Measurements from ENCODE around the gene GPR63.

The GPR63 gene

GRCh38 chr6:96794980-96795379 is 42.3 kb downstream of the GPR63 start:
- ChIA-PET CTCF (interaction anchor here (0.9 to 2.0 kb wide), 5 partner anchors 10 to 45 kb away, joined by 3 to 9 read pairs (median 3); no protein-coding TSS in a partner anchor), POLR2A (no interaction called here)

DNA sequence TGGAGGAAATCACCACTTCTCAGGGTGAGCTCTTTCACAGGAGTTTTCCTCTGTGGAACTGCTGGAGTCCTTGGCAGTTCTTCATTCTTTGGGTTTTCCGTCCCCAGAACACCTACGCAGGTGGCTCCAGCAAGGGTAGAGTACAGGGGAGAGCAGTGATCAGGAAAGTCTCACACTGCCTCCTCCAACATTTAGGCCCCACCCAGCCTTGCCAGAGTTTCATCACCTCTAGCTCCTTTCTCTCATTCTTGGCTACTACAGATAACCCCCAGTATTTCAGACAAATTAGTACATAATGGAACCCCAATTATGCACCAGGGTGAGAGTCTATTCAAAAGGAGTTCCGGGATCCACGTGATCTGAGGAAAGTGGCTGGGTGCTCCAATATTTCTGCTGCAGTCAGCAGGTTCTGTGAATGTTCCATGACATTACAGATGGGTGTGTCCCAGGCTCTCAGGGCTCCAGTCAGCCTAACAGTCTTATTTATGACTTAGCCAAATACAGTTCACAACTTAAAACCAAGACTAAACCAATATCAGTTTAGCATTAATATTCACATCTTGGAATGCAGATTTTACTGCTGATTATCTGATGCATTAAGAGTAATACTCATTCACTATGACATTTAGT is 44.6 kb downstream of the GPR63 start:
- ChIA-PET CTCF (interaction anchor here (1.0 kb wide), 1 partner anchor 20 kb away, joined by 3 read pairs; no protein-coding TSS in a partner anchor), POLR2A (no interaction called here)
- no peak for DNase-seq (ENCODE audit: extremely low spot score)
- no peak for TF ChIP-seq CTCF (IDR thresholded peaks at IDR 0.05; ENCODE audit: control extremely low read depth, extremely low read depth, low read depth, missing control alignments)

More at GRCh38 chr6:96794980-96795379, 42.3 kb downstream of the GPR63 start:
- no peak for TF ChIP-seq CTCF (IDR thresholded peaks at IDR 0.05; ENCODE audit: control extremely low read depth, extremely low read depth, low read depth, missing control alignments)
- DNase-seq (ENCODE audit: extremely low spot score): no peak

DNA sequence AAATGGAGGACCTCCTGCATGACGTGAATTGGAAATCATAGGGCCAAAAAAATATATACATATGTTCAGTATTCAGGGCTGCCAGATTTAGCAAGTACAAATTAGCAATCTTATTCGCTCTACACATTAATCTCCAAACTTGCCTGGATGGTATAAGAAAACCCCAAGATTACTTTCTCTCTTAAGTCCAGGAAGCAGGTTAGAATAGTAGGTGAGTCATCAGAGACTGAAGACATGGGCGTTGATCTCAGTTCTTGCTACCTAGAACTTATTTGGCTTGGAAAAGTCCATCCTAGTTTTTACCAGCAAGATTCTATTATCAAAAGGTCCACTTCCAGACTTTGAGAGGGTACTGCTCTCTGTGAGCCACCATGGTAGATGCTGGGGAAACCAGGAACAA is 47.4 kb downstream of the GPR63 start:
- DNase-seq (ENCODE audit: extremely low spot score): no peak

GRCh38 chr6:96787846-96788580 is 49.3 kb downstream of the GPR63 start:
- CTCF ChIA-PET: no interaction called here
- no peak for DNase-seq (ENCODE audit: extremely low spot score)
- POLR2A ChIA-PET: no interaction called here
- TF ChIP-seq CTCF (IDR thresholded peaks at IDR 0.05; ENCODE audit: control extremely low read depth, extremely low read depth, low read depth, missing control alignments): no peak

More for the DNA sequence above, 47.4 kb downstream of the GPR63 start:
- CTCF ChIA-PET: interaction anchor here (1.2 kb wide), 1 partner anchor 12 kb away, joined by 4 read pairs; no protein-coding TSS in a partner anchor
- no peak for TF ChIP-seq CTCF (IDR thresholded peaks at IDR 0.05; ENCODE audit: control extremely low read depth, extremely low read depth, low read depth, missing control alignments)
- POLR2A ChIA-PET: no interaction called here

DNA sequence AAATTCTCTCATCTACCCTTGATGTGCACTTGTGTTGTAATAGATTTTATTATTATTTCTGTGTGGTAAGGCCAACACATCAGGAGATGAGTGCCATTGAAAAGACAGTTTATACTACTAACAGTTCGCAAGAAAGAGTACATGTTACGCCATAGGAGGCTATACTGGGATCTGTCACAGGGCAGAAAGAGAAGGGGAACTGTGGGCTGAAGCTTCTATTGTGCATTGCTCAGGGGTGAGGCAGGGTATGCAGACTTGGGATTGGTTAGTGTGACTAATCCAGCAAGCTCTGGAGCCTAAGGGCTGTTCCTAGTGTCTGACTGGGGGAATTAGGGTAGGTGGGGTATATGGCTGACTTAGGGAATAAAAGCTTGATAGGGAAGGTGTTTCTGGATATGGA is 50.9 kb downstream of the GPR63 start:
- POLR2A ChIA-PET: no interaction called here
- DNase-seq (ENCODE audit: extremely low spot score): no peak
- CTCF ChIA-PET: interaction anchor here (1.0 to 1.6 kb wide), 2 partner anchors 10 to 26 kb away, joined by 4 read pairs; no protein-coding TSS in a partner anchor
- no peak for TF ChIP-seq CTCF (IDR thresholded peaks at IDR 0.05; ENCODE audit: control extremely low read depth, extremely low read depth, low read depth, missing control alignments)

- TF ChIP-seq CTCF (IDR thresholded peaks at IDR 0.05; ENCODE audit: control extremely low read depth, extremely low read depth, low read depth, missing control alignments): no peak
- CTCF ChIA-PET: interaction anchor here (1.5 kb wide), 1 partner anchor 10 kb away, joined by 3 read pairs; no protein-coding TSS in a partner anchor
- DNase-seq (ENCODE audit: extremely low spot score): no peak
- POLR2A ChIA-PET: no interaction called here
Measured at GRCh38 chr6:96784650-96785049, 52.6 kb downstream of the GPR63 start.

All from GM10248 (cell line).